Endothelial cell of umbilical vein (primary cell): ENCODE data around the gene PRXL2B. TPM values are rescaled to one million over a fixed set of nuclear protein-coding genes. Genes with fewer than 3 reads are reported as not detected.

ENCODE experiments used
- BruUV-seq: library from RNA; stranded (reverse); fragments of 400-500 nt; replicated peaks from 2 replicates; lab custom pipeline; 2021; lab: Mats Ljungman, UMichigan
- CTCF ChIA-PET: fragments of 300-600, 350-600 bp; sonication (Branson Sonifier 250); formaldehyde crosslinking; loops from one replicate; lab custom pipeline; 2021; ENCODE audit warnings: antibody characterized with exemption, inconsistent platforms; lab: Charles Lee
- POLR2A ChIA-PET: fragments of 300-600, 350-600 bp; sonication (Branson Sonifier 250); formaldehyde crosslinking; loops from one replicate; lab custom pipeline; 2021; ENCODE audit warnings: antibody characterized with exemption, inconsistent platforms; lab: Charles Lee
- DNase-seq: peaks from one replicate; pipeline ENCODE4 v3.0.0-alpha.2; 2011; ENCODE audit warnings: low read depth, low spot score
- FAIRE-seq: peaks from 2 replicates; lab custom pipeline; 2011; peaks lifted over from hg19 to GRCh38; lab: Jason Lieb, UNC
- H2AFZ ChIP-seq: 2 replicates; pipeline ENCODE4 v1.6.0; 2012; ENCODE audit warnings: low read depth, low read length, control low read depth, inconsistent platforms
- H3K27ac ChIP-seq: 2 replicates; pipeline ENCODE4 v1.5.1; 2011; ENCODE audit warnings: low read depth, mild to moderate bottlenecking, control low read depth, low read length, moderate library complexity; ENCODE audit not compliant: insufficient read depth
- H3K27me3 ChIP-seq, 2 experiments: 2 replicates each; pipeline versions ENCODE4 v1.6.0 to v1.6.1; 2011; ENCODE audit warnings: low read length in 2 of 2, mixed read lengths in 1 of 2; ENCODE audit not compliant: control insufficient read depth in 2 of 2, insufficient read depth in 2 of 2
- H3K36me3 ChIP-seq, 2 experiments: 2 replicates in 1 of 2; 3 replicates in 1 of 2; pipeline ENCODE4 v1.5.1; 2011; ENCODE audit warnings: low read length in 2 of 2, mild to moderate bottlenecking in 1 of 2, moderate library complexity in 1 of 2; ENCODE audit not compliant: control insufficient read depth in 2 of 2, insufficient read depth in 2 of 2; ENCODE audit errors: extremely low read depth in 1 of 2
- H3K4me1 ChIP-seq: 3 replicates; pipeline ENCODE4 v1.5.1; 2011; ENCODE audit warnings: mild to moderate bottlenecking, low read length; ENCODE audit not compliant: control insufficient read depth, insufficient read depth; ENCODE audit errors: extremely low read depth
- H3K4me2 ChIP-seq: 2 replicates; pipeline ENCODE4 v1.6.1; 2011; ENCODE audit warnings: low read length, control low read depth, mixed read lengths; ENCODE audit not compliant: insufficient read depth
- H3K4me3 ChIP-seq, 3 experiments: fragments of 200-600 bp in 1 of 3; sonication (generic), shearing (Covaris generic) in 1 of 3; replicated peaks in 1 of 3; 2 replicates each; pipeline ENCODE4 v1.5.1; 2011 to 2016; ENCODE audit warnings: control low read depth in 3 of 3, low read length in 3 of 3, mild to moderate bottlenecking in 2 of 3, inconsistent platforms in 1 of 3, low read depth in 1 of 3, moderate library complexity in 1 of 3; ENCODE audit not compliant: insufficient read depth in 1 of 3
- H3K79me2 ChIP-seq: 2 replicates; pipeline ENCODE4 v1.6.0; 2012; ENCODE audit warnings: low read length, inconsistent platforms; ENCODE audit not compliant: control insufficient read depth, insufficient read depth
- H3K9ac ChIP-seq: replicated peaks from 2 replicates; pipeline ENCODE3; 2011; ENCODE audit warnings: low read length, control low read depth; ENCODE audit not compliant: insufficient read depth; ENCODE audit errors: extremely low read depth
- H3K9me1 ChIP-seq: replicated peaks from 3 replicates; pipeline ENCODE4 v1.6.0; 2011; ENCODE audit warnings: mild to moderate bottlenecking, low read length; ENCODE audit not compliant: control insufficient read depth, insufficient read depth; ENCODE audit errors: extremely low read depth
- H3K9me3 ChIP-seq: replicated peaks from 2 replicates; pipeline ENCODE4 v1.5.1; 2012; ENCODE audit warnings: low read length, inconsistent platforms; ENCODE audit not compliant: control insufficient read depth, insufficient read depth
- H4K20me1 ChIP-seq: replicated peaks from 2 replicates; pipeline ENCODE3; 2011; ENCODE audit warnings: mild to moderate bottlenecking, low read length; ENCODE audit not compliant: control insufficient read depth, insufficient read depth; ENCODE audit errors: extremely low read depth
- EZH2 ChIP-seq: IDR thresholded peaks from 2 replicates; pipeline ENCODE4 v1.6.1; 2012; ENCODE audit warnings: borderline replicate concordance, low read depth, mild to moderate bottlenecking, moderate library complexity, low read length, inconsistent platforms; ENCODE audit not compliant: severe bottlenecking
- FOS ChIP-seq: IDR thresholded peaks from 2 replicates; pipeline ENCODE4 v1.6.1; 2011; ENCODE audit warnings: mild to moderate bottlenecking, low read length, moderate library complexity, borderline replicate concordance; ENCODE audit not compliant: insufficient read depth
- GATA2 ChIP-seq: IDR thresholded peaks from 2 replicates; pipeline ENCODE4 v1.7.0; 2011; ENCODE audit warnings: low read depth, mild to moderate bottlenecking, moderate library complexity, mixed read lengths, low read length; ENCODE audit not compliant: insufficient read length, insufficient read depth
- JUN ChIP-seq: IDR thresholded peaks from 2 replicates; pipeline ENCODE4 v1.6.1; 2011; ENCODE audit warnings: borderline replicate concordance, low read depth; ENCODE audit not compliant: insufficient read length, insufficient read depth
- MYC ChIP-seq: IDR thresholded peaks from one replicate; pipeline ENCODE4 v1.6.1; 2011; ENCODE audit warnings: mild to moderate bottlenecking, low read depth, low read length
- POLR2A ChIP-seq: IDR thresholded peaks from 2 replicates; pipeline ENCODE4 v1.6.1; 2012; ENCODE audit warnings: low read depth, mild to moderate bottlenecking, control low read depth, low read length
- POLR2AphosphoS5 ChIP-seq: IDR thresholded peaks from 2 replicates; pipeline ENCODE4 v1.6.1; 2012; ENCODE audit warnings: low read depth, mild to moderate bottlenecking, control low read depth, low read length, moderate library complexity; ENCODE audit not compliant: insufficient read depth
- dilution Hi-C: fragments of 300-500 bp; cut with MboI; formaldehyde crosslinking; loops from one replicate; pipeline ENCODE4 v1.15.0; 2019; ENCODE audit warnings: low sequenced_read_pairs; ENCODE audit not compliant: extremely low pct_ligation_motif_present
- intact Hi-C: fragments of 100-400 bp; cut with micrococcal nuclease; formaldehyde crosslinking; loops from one replicate; pipeline ENCODE4 v1.10.0; 2022
- polyA plus RNA-seq, 4 experiments: library from polyadenylated mRNA; depleted of rRNA in 3 of 4; stranded (reverse) in 3 of 4; unstranded in 1 of 4; fragments of >200 nt; gene quantifications; 2 replicates each; pipeline versions ENCODE4 v1.2.1 to v1.2.3, GENCODE V29; 2011 to 2012; ENCODE audit warnings: missing spikeins in 1 of 4
- total RNA-seq: library from RNA; stranded (reverse); gene quantifications from 2 replicates; pipeline ENCODE4 v1.2.3, GENCODE V29; 2021
- TF ChIP-seq, protein P1 (sequence below), 2 donors: IDR thresholded peaks; 1 replicate in 1 of 2; 2 replicates in 1 of 2; pipeline ENCODE4 v1.5.1; 2011; ENCODE audit warnings: low read length in 2 of 2, mild to moderate bottlenecking in 2 of 2, moderate library complexity in 2 of 2, control low read depth in 1 of 2, inconsistent platforms in 1 of 2, low read depth in 1 of 2; ENCODE audit not compliant: insufficient read depth in 1 of 2; ENCODE audit errors: extremely low read depth in 1 of 2
- TF ChIP-seq, protein P2 (sequence below): IDR thresholded peaks from 2 replicates; pipeline ENCODE4 v1.6.1; 2011; ENCODE audit not compliant: insufficient read depth, insufficient read length

The PRXL2B gene
- total and polyA plus RNA-seq, 2 donors (not counting 3 experiments of a cell fraction or from before 2014, with no cell fraction given): 29.6 to 55.8 TPM

DNA sequence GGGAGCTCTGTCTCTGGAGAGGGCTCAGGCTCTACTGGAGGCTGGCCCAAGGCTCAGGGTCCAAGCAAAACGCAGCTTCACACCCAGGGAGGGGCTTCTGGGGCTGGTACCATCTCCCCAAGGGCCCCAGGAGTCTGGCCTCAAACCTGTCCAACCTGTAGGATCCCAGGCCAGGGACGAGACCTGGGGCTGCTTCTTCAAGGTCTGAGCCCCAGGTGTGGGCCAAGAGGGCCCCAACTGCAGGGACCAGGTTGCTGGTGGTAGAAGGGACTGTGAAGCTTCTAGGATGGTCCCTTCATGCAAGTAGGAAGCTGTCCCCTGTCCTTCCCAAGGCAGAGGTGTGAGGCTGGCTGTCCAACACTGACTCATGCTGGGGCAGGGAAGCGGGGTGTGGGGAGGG lies 54.0 kb downstream of the PRXL2B start:
- intact Hi-C loops: loop anchor here (10.0 kb wide), 1 partner anchor 774 kb away; no protein-coding TSS in a partner anchor
- H3K27me3 ChIP-seq: no peaks in the 10 kb centered on the region
- DNase-seq (no peak), FAIRE-seq (no peak)
- CTCF ChIA-PET: no interaction called here
- BruUV-seq: no TSS peak
- no peaks in the 10 kb centered on the region for H4K20me1 ChIP-seq
- no peaks in the 10 kb centered on the region for H3K36me3 ChIP-seq
- no peak overlapping the region for H2AFZ ChIP-seq
- H3K9me1 ChIP-seq: no peaks in the 10 kb centered on the region
- no peak overlapping the region for H3K4me3 ChIP-seq
- H3K27ac ChIP-seq: no peak overlapping the region
- H3K9ac ChIP-seq: no peak overlapping the region
- TF ChIP-seq EZH2 (no peak), JUN (no peak), FOS (no peak), GATA2 (no peak), MYC (no peak), POLR2A (no peak), POLR2AphosphoS5 (no peak)
- TF ChIP-seq, protein P1, sequence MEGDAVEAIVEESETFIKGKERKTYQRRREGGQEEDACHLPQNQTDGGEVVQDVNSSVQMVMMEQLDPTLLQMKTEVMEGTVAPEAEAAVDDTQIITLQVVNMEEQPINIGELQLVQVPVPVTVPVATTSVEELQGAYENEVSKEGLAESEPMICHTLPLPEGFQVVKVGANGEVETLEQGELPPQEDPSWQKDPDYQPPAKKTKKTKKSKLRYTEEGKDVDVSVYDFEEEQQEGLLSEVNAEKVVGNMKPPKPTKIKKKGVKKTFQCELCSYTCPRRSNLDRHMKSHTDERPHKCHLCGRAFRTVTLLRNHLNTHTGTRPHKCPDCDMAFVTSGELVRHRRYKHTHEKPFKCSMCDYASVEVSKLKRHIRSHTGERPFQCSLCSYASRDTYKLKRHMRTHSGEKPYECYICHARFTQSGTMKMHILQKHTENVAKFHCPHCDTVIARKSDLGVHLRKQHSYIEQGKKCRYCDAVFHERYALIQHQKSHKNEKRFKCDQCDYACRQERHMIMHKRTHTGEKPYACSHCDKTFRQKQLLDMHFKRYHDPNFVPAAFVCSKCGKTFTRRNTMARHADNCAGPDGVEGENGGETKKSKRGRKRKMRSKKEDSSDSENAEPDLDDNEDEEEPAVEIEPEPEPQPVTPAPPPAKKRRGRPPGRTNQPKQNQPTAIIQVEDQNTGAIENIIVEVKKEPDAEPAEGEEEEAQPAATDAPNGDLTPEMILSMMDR (IDR thresholded peaks at IDR 0.05; ENCODE audit: extremely low read depth in 1 of 2, insufficient read depth in 1 of 2, low read depth in 1 of 2, low read length in 2 of 2): no peak
- TF ChIP-seq, protein P2, sequence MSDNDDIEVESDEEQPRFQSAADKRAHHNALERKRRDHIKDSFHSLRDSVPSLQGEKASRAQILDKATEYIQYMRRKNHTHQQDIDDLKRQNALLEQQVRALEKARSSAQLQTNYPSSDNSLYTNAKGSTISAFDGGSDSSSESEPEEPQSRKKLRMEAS: no peak
- H3K4me1 ChIP-seq: peaks cover 8% of the 10 kb centered on the region
- peaks cover 1% of the 10 kb centered on the region for H3K9me3 ChIP-seq
- no peaks in the 10 kb centered on the region for H3K79me2 ChIP-seq
- no peak overlapping the region for H3K4me2 ChIP-seq
- POLR2A ChIA-PET: no interaction called here
- dilution Hi-C loops: no loop called here

Other genes with a start within 250 kb of the PRXL2B start
- 6.4 and 6.5 TPM in 2 replicates for gene MORN1, start 195.2 kb upstream of the PRXL2B start, total RNA-seq
- gene MORN1, start 195.2 kb upstream of the PRXL2B start, polyA plus RNA-seq: 3.1 and 4.3 TPM in 2 replicates
- gene RER1, start 194.9 kb upstream of the PRXL2B start, total RNA-seq: 174 and 179 TPM in 2 replicates
- gene RER1, start 194.9 kb upstream of the PRXL2B start, polyA plus RNA-seq: 249 and 292 TPM in 2 replicates
- 23.0 and 26.7 TPM in 2 replicates for gene PEX10, start 174.2 kb upstream of the PRXL2B start, total RNA-seq
- 25.1 and 31.5 TPM in 2 replicates for gene PEX10, start 174.2 kb upstream of the PRXL2B start, polyA plus RNA-seq
- 0.31 and 0.32 TPM in 2 replicates for gene PLCH2, start 110.5 kb upstream of the PRXL2B start, total RNA-seq
- 0.16 and 0.19 TPM in 2 replicates for gene PLCH2, start 110.5 kb upstream of the PRXL2B start, polyA plus RNA-seq
- gene PANK4, start 60.2 kb upstream of the PRXL2B start, total RNA-seq: 34.0 and 34.7 TPM in 2 replicates
- gene PANK4, start 60.2 kb upstream of the PRXL2B start, polyA plus RNA-seq: 19.8 and 22.1 TPM in 2 replicates
- not detected in 2 replicates for gene HES5, start 56.5 kb upstream of the PRXL2B start, total RNA-seq
- gene HES5, start 56.5 kb upstream of the PRXL2B start, polyA plus RNA-seq: 0.07 TPM in 1 of 2 replicates, not detected in the other
- gene TNFRSF14, start 30.4 kb upstream of the PRXL2B start, total RNA-seq: 36.4 and 40.9 TPM in 2 replicates
- gene TNFRSF14, start 30.4 kb upstream of the PRXL2B start, polyA plus RNA-seq: 49.4 and 62.5 TPM in 2 replicates
- 1.1 and 1.6 TPM in 2 replicates for gene MMEL1, start 46.2 kb downstream of the PRXL2B start, total RNA-seq
- gene MMEL1, start 46.2 kb downstream of the PRXL2B start, polyA plus RNA-seq: 1.2 and 3.4 TPM in 2 replicates
- 0.53 and 0.77 TPM in 2 replicates for gene TTC34, start 214.9 kb downstream of the PRXL2B start, total RNA-seq
- gene TTC34, start 214.9 kb downstream of the PRXL2B start, polyA plus RNA-seq: 0.08 TPM in 2 replicates